HG02870 (cell line): Measurements from ENCODE around the gene SIVA1.

Experiments used
- ATAC-seq: cut with Tn5 transposase; IDR thresholded peaks from one replicate; pipeline ENCODE4 v1.9.1; 2021; ENCODE audit warnings: mild to moderate bottlenecking, moderate library complexity; ENCODE audit not compliant: unreplicated experiment

SIVA1 gene

GRCh38 chr14:104769324-104770071 lies 16.6 kb downstream of the SIVA1 start:
- no peak for ATAC-seq

GRCh38 chr14:104770072-104770579 lies 17.2 kb downstream of the SIVA1 start:
- ATAC-seq, result no peak

- ATAC-seq, result no peak
Observed at GRCh38 chr14:104770851-104771272, 17.9 kb downstream of the SIVA1 start.

- ATAC-seq, result no peak
Observed at GRCh38 chr14:104771374-104771773, 18.4 kb downstream of the SIVA1 start.

- no peak for ATAC-seq
Observed at GRCh38 chr14:104771918-104772706, 19.2 kb downstream of the SIVA1 start.

- no peak for ATAC-seq
Observed at GRCh38 chr14:104772707-104773504, 20.0 kb downstream of the SIVA1 start.

GRCh38 chr14:104773505-104774452 lies 20.8 kb downstream of the SIVA1 start:
- no peak for ATAC-seq

GRCh38 chr14:104774453-104775072 lies 21.6 kb downstream of the SIVA1 start:
- no peak for ATAC-seq

- no peak for ATAC-seq
Observed at GRCh38 chr14:104775073-104775489, 22.1 kb downstream of the SIVA1 start.

GRCh38 chr14:104776481-104776880 lies 23.5 kb downstream of the SIVA1 start:
- ATAC-seq, result no peak

GRCh38 chr14:104776961-104777807 lies 24.2 kb downstream of the SIVA1 start:
- ATAC-seq, result no peak

GRCh38 chr14:104777808-104778249 lies 24.9 kb downstream of the SIVA1 start:
- ATAC-seq, result no peak

GRCh38 chr14:104778694-104779331 lies 25.9 kb downstream of the SIVA1 start:
- ATAC-seq, result no peak

GRCh38 chr14:104779776-104780512 lies 27.0 kb downstream of the SIVA1 start:
- ATAC-seq, result no peak

GRCh38 chr14:104780513-104781030 lies 27.6 kb downstream of the SIVA1 start:
- no peak for ATAC-seq

- ATAC-seq, result no peak
Observed at GRCh38 chr14:104781271-104782077, 28.5 kb downstream of the SIVA1 start.
